K562 (cell line): Measurements from ENCODE around the gene TRDMT1. TPM values are rescaled to one million over a fixed set of nuclear protein-coding genes. Genes with fewer than 3 reads are reported as not detected.

Experiments
- C11orf30 ChIP-seq: fragments of 450-650 bp; IDR thresholded peaks from 2 replicates; pipeline ENCODE4 v1.6.1; 2016; ENCODE audit warnings: low read depth, mild to moderate bottlenecking
- CHD1 ChIP-seq: fragments of 200-600 bp; sonication (generic); IDR thresholded peaks from one replicate; pipeline ENCODE4 v1.6.1; 2012; ENCODE audit warnings: mild to moderate bottlenecking, moderate library complexity, low read length, inconsistent platforms
- ELK3 ChIP-seq: fragments of 450-650 bp; formaldehyde crosslinking; IDR thresholded peaks from 2 replicates; pipeline ENCODE4 v1.4.0; 2020; ENCODE audit warnings: mild to moderate bottlenecking
- GTF2B ChIP-seq: IDR thresholded peaks from 2 replicates; pipeline ENCODE4 v1.6.1; 2011; ENCODE audit not compliant: insufficient read length; ENCODE audit errors: extremely low read depth
- HMG20B ChIP-seq: fragments of 250-450 bp; sonication (Bioruptor Pico); IDR thresholded peaks from 2 replicates; pipeline ENCODE4 v1.5.0; 2021; ENCODE audit warnings: mild to moderate bottlenecking
- IFI16 ChIP-seq: fragments of 250-450 bp; sonication (Bioruptor Pico); IDR thresholded peaks from 2 replicates; pipeline ENCODE4 v2.1.2; 2022; ENCODE audit warnings: mild to moderate bottlenecking, inconsistent platforms
- KLF1 ChIP-seq: fragments of 450-650 bp; IDR thresholded peaks from 2 replicates; pipeline ENCODE4 v1.6.1; 2016; ENCODE audit warnings: missing genetic modification characterization, missing compliant biosample characterization
- MAFF ChIP-seq: IDR thresholded peaks from 2 replicates; pipeline ENCODE4 v1.6.1; 2012; ENCODE audit warnings: low read length, improper control_type of control experiment
- MCM2 ChIP-seq: fragments of 450-650 bp; IDR thresholded peaks from 2 replicates; pipeline ENCODE4 v1.6.1; 2017; ENCODE audit warnings: low read depth, mild to moderate bottlenecking
- MNT ChIP-seq, 2 experiments: fragments of 450-650 bp; conservative IDR thresholded peaks; 2 replicates each; pipeline ENCODE4 v1.6.1; 2017; ENCODE audit warnings: mild to moderate bottlenecking in 2 of 2, moderate library complexity in 2 of 2
- NR1H2 ChIP-seq: sonication (generic); formaldehyde crosslinking; IDR thresholded peaks from 2 replicates; pipeline ENCODE4 v1.4.0; 2020; ENCODE audit warnings: mild to moderate bottlenecking, missing genetic modification reagents
- TCF3 ChIP-seq: sonication (generic); formaldehyde crosslinking; IDR thresholded peaks from 2 replicates; pipeline ENCODE4 v1.4.0; 2020; ENCODE audit warnings: mild to moderate bottlenecking, missing genetic modification reagents
- TFAM ChIP-seq: fragments of 250-450 bp; sonication (Bioruptor Pico); conservative IDR thresholded peaks from 2 replicates; pipeline ENCODE4 v1.5.0; 2021; ENCODE audit warnings: mild to moderate bottlenecking, moderate library complexity
- XRCC4 ChIP-seq: IDR thresholded peaks from one replicate; pipeline ENCODE4 v1.6.1; 2011; ENCODE audit not compliant: insufficient read depth, insufficient read length; ENCODE audit errors: extremely low read depth
- ZHX1 ChIP-seq: fragments of 150-350 bp; conservative IDR thresholded peaks from 2 replicates; pipeline ENCODE4 v1.6.1; 2014; ENCODE audit warnings: low read length
- polyA plus RNA-seq, 8 experiments: library from polyadenylated mRNA; depleted of rRNA in 4 of 8; stranded (reverse) in 5 of 8; unstranded in 3 of 8; fragments of >200 nt; fragmentation: Nextera tagmentation in 2 of 8; fragmentation: Illumina TruSeq in 1 of 8; extraction: Ambion mirVana in 2 of 8; extraction: Trizol in 1 of 8; gene quantifications; 2 replicates each; pipeline versions ENCODE4 v1.2.1 to v1.2.3, GENCODE V29; 2011 to 2014; ENCODE audit warnings: inconsistent platforms in 1 of 8, missing spikeins in 1 of 8
- total RNA-seq, 7 experiments: library from RNA; depleted of rRNA in 6 of 7; stranded (reverse); fragments of >200 nt in 6 of 7; fragmentation: Illumina TruSeq in 2 of 7; extraction: Trizol in 2 of 7; gene quantifications; 2 replicates each; pipeline versions ENCODE4 v1.2.1 to v1.2.3, GENCODE V29; 2011 to 2021; ENCODE audit warnings: low replicate concordance in 1 of 7
- TF ChIP-seq, protein P1 (sequence below): fragments of 250-450 bp; sonication (Bioruptor Pico); IDR thresholded peaks from 2 replicates; pipeline ENCODE4 v1.5.0; 2022; ENCODE audit warnings: mild to moderate bottlenecking
- TF ChIP-seq, protein P2 (sequence below): fragments of 250-450 bp; sonication (Bioruptor Pico); IDR thresholded peaks from 2 replicates; pipeline ENCODE4 v1.4.0; 2020; ENCODE audit warnings: mild to moderate bottlenecking, moderate library complexity

The TRDMT1 gene
- total and polyA plus RNA-seq, 9 of the 15 experiments (the other 6 are each of a cell fraction or from before 2014, with no cell fraction given), result 5.4 to 12.6 (median 9.3) TPM

DNA sequence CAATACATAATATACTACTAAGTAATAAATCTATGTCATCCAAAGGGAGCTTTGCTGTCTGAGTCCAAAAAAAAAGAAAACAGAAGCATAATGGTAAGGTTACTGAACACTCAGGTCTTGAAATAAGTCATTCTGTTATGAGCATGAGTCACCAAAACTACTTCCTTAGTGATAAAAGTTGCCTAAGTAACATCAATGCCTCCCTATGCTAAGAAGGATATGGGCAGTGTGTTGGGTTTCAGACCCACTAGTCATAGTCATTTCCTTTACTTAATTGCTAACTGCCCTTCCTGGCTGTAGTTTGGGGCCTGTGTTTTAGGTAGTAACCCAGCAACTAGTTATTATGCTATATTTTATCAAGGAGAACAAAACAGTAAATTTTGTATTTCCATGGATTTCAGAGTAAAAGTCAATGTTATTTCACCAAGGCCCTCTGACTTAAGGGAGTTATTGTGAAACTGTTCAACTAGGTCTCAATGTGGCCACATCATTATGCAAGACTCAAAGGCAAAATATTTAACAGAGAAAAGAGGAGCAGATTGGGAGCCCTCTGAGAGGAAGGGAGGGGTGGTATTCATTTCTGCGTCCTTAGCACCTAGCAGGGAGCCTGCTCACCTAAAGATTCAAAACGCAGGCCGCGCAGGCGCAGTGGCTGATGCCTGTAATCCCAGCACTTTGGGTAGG, 14.9 kb upstream of the TRDMT1 start (continued):
- TF ChIP-seq, protein P1, sequence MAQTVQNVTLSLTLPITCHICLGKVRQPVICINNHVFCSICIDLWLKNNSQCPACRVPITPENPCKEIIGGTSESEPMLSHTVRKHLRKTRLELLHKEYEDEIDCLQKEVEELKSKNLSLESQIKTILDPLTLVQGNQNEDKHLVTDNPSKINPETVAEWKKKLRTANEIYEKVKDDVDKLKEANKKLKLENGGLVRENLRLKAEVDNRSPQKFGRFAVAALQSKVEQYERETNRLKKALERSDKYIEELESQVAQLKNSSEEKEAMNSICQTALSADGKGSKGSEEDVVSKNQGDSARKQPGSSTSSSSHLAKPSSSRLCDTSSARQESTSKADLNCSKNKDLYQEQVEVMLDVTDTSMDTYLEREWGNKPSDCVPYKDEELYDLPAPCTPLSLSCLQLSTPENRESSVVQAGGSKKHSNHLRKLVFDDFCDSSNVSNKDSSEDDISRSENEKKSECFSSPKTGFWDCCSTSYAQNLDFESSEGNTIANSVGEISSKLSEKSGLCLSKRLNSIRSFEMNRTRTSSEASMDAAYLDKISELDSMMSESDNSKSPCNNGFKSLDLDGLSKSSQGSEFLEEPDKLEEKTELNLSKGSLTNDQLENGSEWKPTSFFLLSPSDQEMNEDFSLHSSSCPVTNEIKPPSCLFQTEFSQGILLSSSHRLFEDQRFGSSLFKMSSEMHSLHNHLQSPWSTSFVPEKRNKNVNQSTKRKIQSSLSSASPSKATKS (CRISPR knock-in tag), result no peak
- TF ChIP-seq MNT (conservative IDR thresholded peaks at IDR 0.05) (no peak), ZHX1 (no peak), ELK3 (CRISPR knock-in tag) (no peak), TFAM (CRISPR knock-in tag) (no peak), XRCC4 (no peak), NR1H2 (CRISPR knock-in tag) (no peak), CHD1 (no peak), MAFF (peak; percentile 56), C11orf30 (peak; percentile 80), TCF3 (peak; percentile 42; the same call in 1 of the 2 replicates), GTF2B (no peak), HMG20B (no peak), KLF1 (no peak), MCM2 (no peak), IFI16 (no peak)
- TF ChIP-seq, protein P2, sequence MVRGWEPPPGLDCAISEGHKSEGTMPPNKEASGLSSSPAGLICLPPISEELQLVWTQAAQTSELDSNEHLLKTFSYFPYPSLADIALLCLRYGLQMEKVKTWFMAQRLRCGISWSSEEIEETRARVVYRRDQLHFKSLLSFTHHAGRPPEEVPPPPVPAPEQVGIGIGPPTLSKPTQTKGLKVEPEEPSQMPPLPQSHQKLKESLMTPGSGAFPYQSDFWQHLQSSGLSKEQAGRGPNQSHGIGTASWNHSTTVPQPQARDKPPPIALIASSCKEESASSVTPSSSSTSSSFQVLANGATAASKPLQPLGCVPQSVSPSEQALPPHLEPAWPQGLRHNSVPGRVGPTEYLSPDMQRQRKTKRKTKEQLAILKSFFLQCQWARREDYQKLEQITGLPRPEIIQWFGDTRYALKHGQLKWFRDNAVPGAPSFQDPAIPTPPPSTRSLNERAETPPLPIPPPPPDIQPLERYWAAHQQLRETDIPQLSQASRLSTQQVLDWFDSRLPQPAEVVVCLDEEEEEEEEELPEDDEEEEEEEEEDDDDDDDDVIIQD (CRISPR knock-in tag), result no peak
